H1 (cell line): Measurements from ENCODE around the gene CLIP3. TPM values are rescaled to one million over a fixed set of nuclear protein-coding genes. Genes with fewer than 3 reads are reported as not detected.

Source experiments
- CHD2 ChIP-seq: IDR thresholded peaks from 2 replicates; pipeline ENCODE4 v1.6.1; 2012; ENCODE audit warnings: low read length, improper control_type of control experiment
- CHD7 ChIP-seq: fragments of 300-600 bp; sonication (generic); IDR thresholded peaks from 2 replicates; pipeline ENCODE4 v1.7.1; 2012; ENCODE audit warnings: low read length, moderate library complexity, mild to moderate bottlenecking, inconsistent platforms; ENCODE audit not compliant: insufficient replicate concordance
- GTF2F1 ChIP-seq: IDR thresholded peaks from 2 replicates; pipeline ENCODE4 v1.6.1; 2012; ENCODE audit warnings: low read depth, low read length, improper control_type of control experiment, borderline replicate concordance
- JUN ChIP-seq: IDR thresholded peaks from 2 replicates; pipeline ENCODE4 v1.6.1; 2011; ENCODE audit warnings: low read depth, mild to moderate bottlenecking, improper control_type of control experiment, low read length
- NRF1 ChIP-seq: IDR thresholded peaks from 2 replicates; pipeline ENCODE4 v1.6.1; 2011; ENCODE audit warnings: mild to moderate bottlenecking, low read depth, low read length, improper control_type of control experiment
- PHF8 ChIP-seq: fragments of 200-600 bp; sonication (generic); conservative IDR thresholded peaks from 2 replicates; pipeline ENCODE4 v1.7.1; 2012; ENCODE audit warnings: low read depth, mild to moderate bottlenecking, inconsistent platforms, low read length, moderate library complexity
- POU5F1 ChIP-seq: IDR thresholded peaks from 2 replicates; pipeline ENCODE4 v1.6.1; 2011; ENCODE audit warnings: low read depth, mild to moderate bottlenecking, low read length, moderate library complexity
- RAD21 ChIP-seq, 2 experiments: IDR thresholded peaks in 1 of 2; conservative IDR thresholded peaks in 1 of 2; 2 replicates each; pipeline ENCODE4 v1.6.1; 2011; ENCODE audit warnings: low read depth in 2 of 2, low read length in 2 of 2, improper control_type of control experiment in 1 of 2, inconsistent platforms in 1 of 2, mild to moderate bottlenecking in 1 of 2, moderate library complexity in 1 of 2
- RXRA ChIP-seq: IDR thresholded peaks from 2 replicates; pipeline ENCODE4 v1.6.1; 2011; ENCODE audit warnings: low read depth, mild to moderate bottlenecking, low read length, moderate library complexity; ENCODE audit not compliant: insufficient read depth
- SP1 ChIP-seq: IDR thresholded peaks from 2 replicates; pipeline ENCODE4 v1.6.1; 2011; ENCODE audit warnings: low read depth, low read length
- polyA plus RNA-seq, 7 experiments: library from polyadenylated mRNA; depleted of rRNA in 3 of 7; stranded (reverse) in 5 of 7; unstranded in 2 of 7; fragments of >200 nt in 5 of 7; fragments of 200-250 nt in 2 of 7; gene quantifications; 1 replicate in 5 of 7; 2 replicates in 1 of 7; 4 replicates in 1 of 7; pipeline versions ENCODE4 v1.2.1 to v1.2.3, GENCODE V29; 2011 to 2013; ENCODE audit warnings: missing spikeins in 2 of 7, mixed read lengths in 2 of 7
- total RNA-seq: library from RNA; stranded (reverse); fragmentation: NEBNext Ultra II Directional; extraction: Animal tissue kit (Norgen Biotek cat#: 25700); gene quantifications from 2 replicates; pipeline ENCODE4 v1.2.1, GENCODE V29; 2021

CLIP3 gene
- total and polyA plus RNA-seq, 2 of the 8 experiments (the other 6 are each of a cell fraction or from before 2014, with no cell fraction given), result 5.9 to 21.7 TPM

- TF ChIP-seq CHD7 (no peak), RXRA (no peak), NRF1 (no peak), CHD2 (no peak), SP1 (no peak), POU5F1 (no peak), GTF2F1 (no peak), JUN (no peak), RAD21 (IDR thresholded peaks at IDR 0.05 in 1 of 2, conservative IDR thresholded peaks at IDR 0.05 in 1 of 2; ENCODE audit: low read depth in 2 of 2, low read length in 2 of 2) (no peak), PHF8 (no peak)
Observed at GRCh38 chr19:35996777-35997176, 35.9 kb downstream of the CLIP3 start (continued).
